HG03039 (cell line): ENCODE results near the gene CADM4.
"Not testable (repeated sequence)": the region's sequence is repeated elsewhere in the genome, so short reads cannot be mapped to it uniquely, and the experiment has no call there.

ENCODE experiments used
- ATAC-seq: cut with Tn5 transposase; IDR thresholded peaks from one replicate; pipeline ENCODE4 v1.9.1; 2021; ENCODE audit warnings: mild to moderate bottlenecking, moderate library complexity; ENCODE audit not compliant: unreplicated experiment

The CADM4 gene

GRCh38 chr19:43664018-43664417 lies 24.4 kb upstream of the CADM4 start:
- no peak for ATAC-seq

- ATAC-seq = no peak
Observed at GRCh38 chr19:43662487-43662886, 22.8 kb upstream of the CADM4 start.

- no peak for ATAC-seq
Observed at GRCh38 chr19:43660971-43661360, 21.3 kb upstream of the CADM4 start.

GRCh38 chr19:43660301-43660970 lies 20.8 kb upstream of the CADM4 start:
- no peak for ATAC-seq

- no peak for ATAC-seq
Observed at GRCh38 chr19:43658494-43658893, 18.8 kb upstream of the CADM4 start.

- no peak for ATAC-seq
Observed at GRCh38 chr19:43658001-43658400, 18.4 kb upstream of the CADM4 start.

- no peak for ATAC-seq
Observed at GRCh38 chr19:43656436-43656835, 16.8 kb upstream of the CADM4 start.

GRCh38 chr19:43652546-43652874 lies 12.9 kb upstream of the CADM4 start:
- no peak for ATAC-seq

GRCh38 chr19:43651758-43652545 lies 12.3 kb upstream of the CADM4 start:
- ATAC-seq = no peak

GRCh38 chr19:43650276-43650675 lies 10.6 kb upstream of the CADM4 start:
- ATAC-seq = not testable (repeated sequence)

GRCh38 chr19:43649514-43649913 lies 9.9 kb upstream of the CADM4 start:
- no peak for ATAC-seq

- no peak for ATAC-seq
Observed at GRCh38 chr19:43648633-43649032, 9.0 kb upstream of the CADM4 start.

GRCh38 chr19:43644181-43644580 lies 4.5 kb upstream of the CADM4 start:
- ATAC-seq = no peak

GRCh38 chr19:43643326-43643725 lies 3.7 kb upstream of the CADM4 start:
- no peak for ATAC-seq

GRCh38 chr19:43642531-43642930 lies 2.9 kb upstream of the CADM4 start:
- ATAC-seq = no peak

GRCh38 chr19:43641333-43641732 lies 1.7 kb upstream of the CADM4 start:
- ATAC-seq = no peak

- no peak for ATAC-seq
Observed at GRCh38 chr19:43640424-43640757, 741 bp upstream of the CADM4 start.

GRCh38 chr19:43638995-43639518 lies 593 bp downstream of the CADM4 start:
- no peak for ATAC-seq

GRCh38 chr19:43638214-43638994 lies 1.2 kb downstream of the CADM4 start:
- ATAC-seq = no peak

GRCh38 chr19:43636121-43636683 lies 3.4 kb downstream of the CADM4 start:
- no peak for ATAC-seq

GRCh38 chr19:43635561-43635940 lies 4.1 kb downstream of the CADM4 start:
- not testable (repeated sequence) for ATAC-seq
